NCI-H774 (cell line): ENCODE data around the gene STRA6.

Experiments used
- DNase-seq: peaks from one replicate; lab custom pipeline; 2025; lab: John Stamatoyannopoulos, UW

The STRA6 gene

GRCh38 chr15:74180881-74181602, 21.5 kb downstream of the STRA6 start:
- DNase-seq, result no peak

GRCh38 chr15:74179983-74180880, 22.4 kb downstream of the STRA6 start:
- no peak for DNase-seq

- DNase-seq, result no peak
Observed at GRCh38 chr15:74179101-74179841, 23.3 kb downstream of the STRA6 start.

DNA sequence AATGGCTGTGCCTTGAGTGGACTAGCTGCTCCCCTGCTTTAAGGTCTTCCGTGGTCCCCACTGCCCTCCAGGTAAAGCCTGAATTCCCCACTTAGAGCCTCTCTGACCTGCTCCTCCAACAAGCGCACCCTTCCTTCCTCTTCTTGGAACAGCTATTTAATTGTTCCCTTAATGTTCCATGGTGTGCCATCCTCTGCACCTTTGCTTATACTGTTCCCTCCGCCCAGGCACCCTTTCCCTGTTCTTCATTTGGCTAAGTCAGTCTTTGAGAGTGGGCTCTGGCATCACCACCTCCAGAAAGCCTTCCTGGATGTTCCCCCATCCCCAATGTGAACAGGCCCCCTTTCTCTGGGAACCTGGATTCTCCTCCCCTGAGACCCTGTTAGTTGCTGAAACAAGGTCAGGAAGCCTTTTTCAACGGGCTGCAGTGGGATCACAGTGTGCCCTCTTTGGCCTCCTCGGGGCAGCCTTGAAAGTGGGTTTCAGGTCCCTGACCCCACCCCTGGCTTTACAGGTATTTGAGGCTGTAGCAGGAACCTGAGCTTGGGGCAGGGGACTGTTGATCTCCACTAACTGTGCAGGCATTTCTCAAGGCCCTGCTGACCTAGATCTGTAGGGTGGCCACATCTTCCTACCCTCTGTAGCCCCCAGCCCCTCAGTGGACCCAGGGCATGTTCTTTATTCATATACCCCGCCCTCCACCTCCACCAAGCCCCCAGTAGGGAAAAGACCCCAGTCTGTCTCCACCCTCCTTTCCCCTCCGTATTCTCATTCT, 24.1 kb downstream of the STRA6 start:
- no peak for DNase-seq

GRCh38 chr15:74176262-74177214, 26.0 kb downstream of the STRA6 start:
- no peak for DNase-seq

DNA sequence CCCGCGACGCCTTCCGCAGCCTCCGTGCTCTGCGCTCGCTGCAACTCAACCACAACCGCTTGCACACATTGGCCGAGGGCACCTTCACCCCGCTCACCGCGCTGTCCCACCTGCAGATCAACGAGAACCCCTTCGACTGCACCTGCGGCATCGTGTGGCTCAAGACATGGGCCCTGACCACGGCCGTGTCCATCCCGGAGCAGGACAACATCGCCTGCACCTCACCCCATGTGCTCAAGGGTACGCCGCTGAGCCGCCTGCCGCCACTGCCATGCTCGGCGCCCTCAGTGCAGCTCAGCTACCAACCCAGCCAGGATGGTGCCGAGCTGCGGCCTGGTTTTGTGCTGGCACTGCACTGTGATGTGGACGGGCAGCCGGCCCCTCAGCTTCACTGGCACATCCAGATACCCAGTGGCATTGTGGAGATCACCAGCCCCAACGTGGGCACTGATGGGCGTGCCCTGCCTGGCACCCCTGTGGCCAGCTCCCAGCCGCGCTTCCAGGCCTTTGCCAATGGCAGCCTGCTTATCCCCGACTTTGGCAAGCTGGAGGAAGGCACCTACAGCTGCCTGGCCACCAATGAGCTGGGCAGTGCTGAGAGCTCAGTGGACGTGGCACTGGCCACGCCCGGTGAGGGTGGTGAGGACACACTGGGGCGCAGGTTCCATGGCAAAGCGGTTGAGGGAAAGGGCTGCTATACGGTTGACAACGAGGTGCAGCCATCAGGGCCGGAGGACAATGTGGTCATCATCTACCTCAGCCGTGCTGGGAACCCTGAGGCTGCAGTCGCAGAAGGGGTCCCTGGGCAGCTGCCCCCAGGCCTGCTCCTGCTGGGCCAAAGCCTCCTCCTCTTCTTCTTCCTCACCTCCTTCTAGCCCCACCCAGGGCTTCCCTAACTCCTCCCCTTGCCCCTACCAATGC, 27.1 kb downstream of the STRA6 start:
- DNase-seq, result no peak

- DNase-seq, result no peak
Observed at GRCh38 chr15:74174958-74175253, 27.7 kb downstream of the STRA6 start.

GRCh38 chr15:74174219-74174957, 28.2 kb downstream of the STRA6 start:
- no peak for DNase-seq

- DNase-seq, result no peak
Observed at GRCh38 chr15:74173380-74174218, 29.0 kb downstream of the STRA6 start, which contains the start of gene ISLR. TSS of gene ISLR (plus strand) at chr15:74173710. CDS start at chr15:74174859, 1,149 bp downstream.

- DNase-seq, result no peak
Observed at GRCh38 chr15:74172701-74173379, 29.7 kb downstream of the STRA6 start.

DNA sequence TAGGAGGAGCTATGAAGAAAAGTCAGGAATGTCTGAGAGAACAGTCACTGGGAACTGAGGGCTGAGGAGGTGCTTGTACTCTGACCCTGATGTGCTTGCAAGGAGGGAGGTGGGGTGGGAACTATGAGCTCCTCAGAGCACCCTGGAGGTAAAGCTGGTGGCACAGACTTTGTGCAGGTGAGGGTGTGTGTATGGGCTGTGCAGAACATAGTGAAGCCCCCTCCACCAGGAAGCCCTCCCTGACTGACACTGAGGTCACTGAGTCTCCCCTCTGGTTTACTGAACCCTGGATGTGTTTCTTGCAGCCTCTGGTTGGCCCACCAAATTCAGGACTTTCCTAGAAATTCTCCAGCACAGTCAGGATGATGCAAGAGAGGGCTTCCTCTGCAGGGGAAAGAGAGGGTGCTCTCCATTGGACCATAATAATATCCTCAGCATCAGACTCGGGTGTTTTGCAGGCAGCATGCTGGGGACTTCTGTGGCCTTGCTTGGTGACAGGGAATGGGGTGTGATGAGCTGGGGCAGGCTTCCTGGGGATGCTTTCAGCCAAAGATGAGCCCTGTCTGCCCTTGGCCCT, 30.5 kb downstream of the STRA6 start:
- no peak for DNase-seq

GRCh38 chr15:74170875-74171578, 31.6 kb downstream of the STRA6 start:
- DNase-seq, result no peak

- DNase-seq, result no peak
Observed at GRCh38 chr15:74170071-74170844, 32.3 kb downstream of the STRA6 start.

DNA sequence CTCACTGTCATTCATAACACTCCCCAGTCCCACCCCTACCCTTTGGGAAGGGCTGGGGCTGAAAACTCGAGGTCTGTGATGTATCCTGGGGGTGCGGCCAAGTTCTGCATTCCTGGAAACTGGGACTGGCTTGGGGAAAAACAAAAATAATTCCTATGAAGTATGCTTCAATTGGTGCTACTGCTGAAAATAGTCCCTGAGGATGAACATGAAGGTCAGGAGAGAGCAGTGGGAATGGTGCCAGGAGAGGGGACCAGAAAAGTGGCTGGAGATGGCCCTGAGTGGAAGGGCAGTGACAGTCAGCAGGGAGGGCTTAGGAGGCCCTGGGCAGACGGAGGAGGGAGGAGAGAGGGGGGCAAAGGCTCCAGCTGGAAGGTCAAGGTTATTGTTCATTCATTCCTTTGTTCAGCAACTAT, 33.9 kb downstream of the STRA6 start:
- no peak for DNase-seq

- no peak for DNase-seq
Observed at GRCh38 chr15:74167891-74168331, 34.7 kb downstream of the STRA6 start.
